Naive thymus-derived CD8-positive, alpha-beta T cell (primary cell): ENCODE measurements around the gene CALCOCO1. TPM values are rescaled to one million over a fixed set of nuclear protein-coding genes. Genes with fewer than 3 reads are reported as not detected.
"Not testable (repeated sequence)": the region's sequence is repeated elsewhere in the genome, so short reads cannot be mapped to it uniquely, and the experiment has no call there.

Source experiments
- ATAC-seq, 2 donors: fragments of 150-1000 bp; cut with Tn5 transposase in 1 of 2; sonication (Bioruptor Pico), chemical (Tn5 transposase) in 1 of 2; 1 replicate in 1 of 2; 2 replicates in 1 of 2; pipeline ENCODE4 v1.10.0; 2021; ENCODE audit warnings: mild to moderate bottlenecking in 2 of 2, moderate library complexity in 2 of 2
- POLR2A ChIA-PET: fragments of 350-600 bp; sonication (Branson Sonifier 250); formaldehyde crosslinking; loops from one replicate; lab custom pipeline; 2021; ENCODE audit warnings: antibody characterized with exemption; lab: Charles Lee
- DNase-seq, 10 donors: peaks; one replicate each; pipeline versions ENCODE4 v3.0.0 to v3.0.0-alpha.2; 2020 to 2022
- H3K27ac Mint-ChIP-seq, 10 donors: one replicate each; pipeline ENCODE4 v1.8.0; 2020 to 2022; ENCODE audit warnings: mild to moderate bottlenecking in 10 of 10, mixed read lengths in 10 of 10, moderate library complexity in 4 of 10, inconsistent platforms in 1 of 10
- H3K27me3 Mint-ChIP-seq, 5 donors: one replicate each; pipeline ENCODE4 v1.8.0; 2021 to 2022; ENCODE audit warnings: mixed read lengths in 5 of 5
- H3K36me3 Mint-ChIP-seq, 3 donors: one replicate each; pipeline ENCODE4 v1.8.0; 2020 to 2022; ENCODE audit warnings: mixed read lengths in 3 of 3, mild to moderate bottlenecking in 2 of 3, inconsistent platforms in 1 of 3
- H3K4me1 Mint-ChIP-seq, 4 donors: one replicate each; pipeline ENCODE4 v1.8.0; 2021 to 2022; ENCODE audit warnings: mixed read lengths in 4 of 4
- H3K4me3 Mint-ChIP-seq, 10 donors: one replicate each; pipeline ENCODE4 v1.8.0; 2020 to 2022; ENCODE audit warnings: mild to moderate bottlenecking in 10 of 10, mixed read lengths in 10 of 10, moderate library complexity in 6 of 10, inconsistent platforms in 1 of 10
- H3K9me3 Mint-ChIP-seq, 9 donors: one replicate each; pipeline ENCODE4 v1.8.0; 2020 to 2022; ENCODE audit warnings: mixed read lengths in 9 of 9, mild to moderate bottlenecking in 3 of 9, inconsistent platforms in 1 of 9, moderate library complexity in 1 of 9
- polyA plus RNA-seq, 3 donors: library from polyadenylated mRNA; unstranded; fragments of 300-500 nt; fragmentation: Illumina TruSeq; gene quantifications; one replicate each; pipeline ENCODE4 v1.2.3, GENCODE V29; 2021
- total RNA-seq, 8 experiments: library from RNA in 2 of 8; stranded (reverse) in 2 of 8; gene quantifications; one replicate each; pipeline ENCODE4 v1.2.3 and lab custom pipeline; 2021 to 2026

CALCOCO1 gene
- total and polyA plus RNA-seq, 5 experiments from 2014 or later = 52.3 to 168 (median 55.5) TPM

DNA sequence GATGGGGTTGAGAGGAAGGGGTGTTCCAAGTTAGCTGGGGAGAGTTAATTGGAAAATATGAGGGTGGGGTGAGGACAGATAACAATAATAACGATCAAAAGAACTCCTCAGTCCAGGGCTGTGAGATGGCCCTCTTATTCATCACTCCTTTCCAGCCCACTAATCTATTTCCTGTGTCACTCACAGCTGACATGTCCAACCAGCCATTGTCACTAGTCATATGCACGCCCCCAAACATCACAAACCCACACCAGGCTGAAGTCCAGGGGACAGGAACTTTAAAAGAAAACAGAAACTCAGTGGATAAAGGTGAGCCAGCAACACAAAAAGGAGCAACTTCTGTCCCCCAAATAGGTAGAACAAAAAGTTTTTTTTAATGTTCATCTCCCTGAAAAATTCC is 911 bp downstream of the CALCOCO1 start:
- H3K36me3 Mint-ChIP-seq = peaks cover 0 to 36% (median 14%) of the 10 kb centered on the region in 3 donors
- POLR2A ChIA-PET = interaction anchor here (0.6 to 3.2 kb wide), 5 partner anchors 17 to 402 kb away, joined by 3 to 9 read pairs (median 7); partner anchors contain the start of gene CISTR
- H3K4me3 Mint-ChIP-seq = peak overlapping the region; percentile 87 to 99 (median 94)
- H3K27ac Mint-ChIP-seq = peak overlapping the region in 6 of 10 donors; percentile 13 to 95 (median 84)
- no peak for DNase-seq
- no peaks in the 10 kb centered on the region for H3K9me3 Mint-ChIP-seq
- H3K4me1 Mint-ChIP-seq = peaks cover 17 to 40% (median 26%) of the 10 kb centered on the region in 4 donors
- H3K27me3 Mint-ChIP-seq = peaks cover 0 to under 1% (median 0%) of the 10 kb centered on the region in 5 donors
- ATAC-seq = no peak

DNA sequence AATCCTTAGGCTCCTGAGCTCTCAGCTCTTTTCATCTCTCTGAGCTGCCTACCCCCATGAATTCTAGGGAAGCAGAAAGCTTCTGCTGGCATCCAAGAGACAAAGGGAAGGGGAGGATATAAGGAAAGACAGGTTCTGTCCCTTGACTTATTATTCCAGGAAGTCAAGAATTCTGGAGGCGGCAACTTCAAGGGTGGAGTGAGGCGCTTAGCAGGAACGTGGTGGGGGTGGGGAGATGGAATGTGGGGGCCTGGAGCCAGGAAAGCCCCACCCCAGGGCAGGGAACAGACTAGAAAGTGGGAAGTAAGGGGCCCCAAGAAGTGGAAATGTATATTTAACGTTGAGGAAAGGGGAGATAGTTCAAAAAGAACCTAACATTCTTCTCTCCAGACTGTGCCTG is 1.4 kb downstream of the CALCOCO1 start:
- ATAC-seq (no peak), DNase-seq (no peak)
- no peaks in the 10 kb centered on the region for H3K27me3 Mint-ChIP-seq
- POLR2A ChIA-PET = no interaction called here
- peak overlapping the region in 2 of 10 donors; percentile 43 to 95 for H3K27ac Mint-ChIP-seq
- no peaks in the 10 kb centered on the region for H3K9me3 Mint-ChIP-seq
- peak overlapping the region; percentile 61 to 99 (median 94) for H3K4me3 Mint-ChIP-seq
- peaks cover 4 to 41% (median 18%) of the 10 kb centered on the region in 3 donors for H3K36me3 Mint-ChIP-seq
- peaks cover 17 to 40% (median 26%) of the 10 kb centered on the region in 4 donors for H3K4me1 Mint-ChIP-seq

GRCh38 chr12:53722450-53723041 is 4.7 kb downstream of the CALCOCO1 start:
- POLR2A ChIA-PET = interaction anchor here (0.9 kb wide), 1 partner anchor 14 kb away, joined by 3 read pairs; no protein-coding TSS in a partner anchor
- peaks cover 13 to 32% (median 20%) of the 10 kb centered on the region in 4 donors for H3K4me1 Mint-ChIP-seq
- H3K27me3 Mint-ChIP-seq = no peaks in the 10 kb centered on the region
- peaks cover 9 to 66% (median 33%) of the 10 kb centered on the region in 3 donors for H3K36me3 Mint-ChIP-seq
- H3K4me3 Mint-ChIP-seq = no peak overlapping the region
- no peak for ATAC-seq
- DNase-seq = no peak
- H3K27ac Mint-ChIP-seq = no peak overlapping the region
- no peaks in the 10 kb centered on the region for H3K9me3 Mint-ChIP-seq

- no peaks in the 10 kb centered on the region for H3K27me3 Mint-ChIP-seq
- no peak for DNase-seq
- no peak for ATAC-seq
- POLR2A ChIA-PET = no interaction called here
- peaks cover 4 to 16% (median 6%) of the 10 kb centered on the region in 4 donors for H3K4me1 Mint-ChIP-seq
- H3K9me3 Mint-ChIP-seq = no peaks in the 10 kb centered on the region
- H3K27ac Mint-ChIP-seq = no peak overlapping the region
- peaks cover 9 to 79% (median 39%) of the 10 kb centered on the region in 3 donors for H3K36me3 Mint-ChIP-seq
- no peak overlapping the region for H3K4me3 Mint-ChIP-seq
Observed at GRCh38 chr12:53720946-53721345, 6.3 kb downstream of the CALCOCO1 start.

- Mint-ChIP-seq H3K9me3 (no peaks in the 10 kb centered on the region), H3K27me3 (no peaks in the 10 kb centered on the region), H3K36me3 (peaks cover 9 to 85% (median 42%) of the 10 kb centered on the region in 3 donors), H3K27ac (peak overlapping the region in 1 of 10 donors; percentile 62), H3K4me3 (no peak overlapping the region), H3K4me1 (peaks cover 0 to 5% (median 0%) of the 10 kb centered on the region in 4 donors)
- POLR2A ChIA-PET = no interaction called here
- ATAC-seq = no peak
- no peak for DNase-seq
Observed at GRCh38 chr12:53719649-53720048, 7.6 kb downstream of the CALCOCO1 start.

DNA sequence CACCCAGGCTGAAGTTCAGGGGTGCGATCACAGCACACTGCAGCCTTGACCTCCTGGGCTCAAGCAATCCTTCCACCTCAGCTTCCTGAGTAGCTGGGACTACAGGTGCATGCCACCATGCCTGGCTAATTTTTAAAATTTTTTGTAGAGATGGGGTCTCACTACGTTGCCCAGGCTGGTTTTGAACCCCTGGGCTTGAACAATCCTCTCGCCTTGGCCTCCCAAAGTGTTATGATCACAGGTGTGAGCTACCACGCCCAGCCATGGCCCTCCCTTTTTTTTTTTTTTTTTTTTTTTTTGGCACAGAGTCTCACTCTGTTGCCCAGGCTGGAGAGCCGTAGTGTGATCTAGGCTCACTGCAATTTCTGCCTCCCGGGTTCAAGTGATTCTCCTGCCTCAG is 8.7 kb downstream of the CALCOCO1 start:
- H3K36me3 Mint-ChIP-seq = peaks cover 9 to 80% (median 43%) of the 10 kb centered on the region in 3 donors
- POLR2A ChIA-PET = interaction anchor here (0.6 to 0.7 kb wide), 2 partner anchors 20 to 491 kb away, joined by 4 to 6 read pairs; no protein-coding TSS in a partner anchor
- not testable (repeated sequence) for H3K4me1 Mint-ChIP-seq, H3K27ac Mint-ChIP-seq, H3K9me3 Mint-ChIP-seq, DNase-seq, ATAC-seq, H3K4me3 Mint-ChIP-seq, H3K27me3 Mint-ChIP-seq

DNA sequence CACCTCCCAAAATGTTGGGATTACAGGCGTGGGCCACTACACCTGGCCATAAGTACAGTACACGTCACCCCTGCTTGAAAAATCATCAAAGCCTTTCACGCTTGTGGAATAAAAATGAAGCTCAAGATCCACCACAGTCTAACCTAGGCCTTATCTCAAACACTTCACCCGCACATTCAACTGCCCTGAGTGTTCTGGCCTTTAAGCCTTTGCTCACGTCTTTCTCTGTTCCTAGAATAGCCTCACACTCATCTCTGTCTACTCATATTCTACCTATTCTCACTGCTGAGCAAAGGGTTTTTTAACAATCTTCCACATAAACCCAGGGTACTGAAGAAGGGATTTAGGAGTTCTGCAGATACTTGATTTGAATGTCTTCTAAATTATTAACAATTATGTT is 9.9 kb downstream of the CALCOCO1 start:
- Mint-ChIP-seq H3K4me1 (peaks cover 0 to 4% (median 0%) of the 10 kb centered on the region in 4 donors), H3K27me3 (no peaks in the 10 kb centered on the region), H3K4me3 (no peak overlapping the region), H3K36me3 (peaks cover 9 to 79% (median 37%) of the 10 kb centered on the region in 3 donors), H3K9me3 (no peaks in the 10 kb centered on the region), H3K27ac (peak overlapping the region in 1 of 10 donors; percentile 52)
- DNase-seq (no peak), ATAC-seq (no peak)
- POLR2A ChIA-PET = interaction anchor here (0.6 kb wide), 1 partner anchor 11 kb away, joined by 3 read pairs; no protein-coding TSS in a partner anchor

DNA sequence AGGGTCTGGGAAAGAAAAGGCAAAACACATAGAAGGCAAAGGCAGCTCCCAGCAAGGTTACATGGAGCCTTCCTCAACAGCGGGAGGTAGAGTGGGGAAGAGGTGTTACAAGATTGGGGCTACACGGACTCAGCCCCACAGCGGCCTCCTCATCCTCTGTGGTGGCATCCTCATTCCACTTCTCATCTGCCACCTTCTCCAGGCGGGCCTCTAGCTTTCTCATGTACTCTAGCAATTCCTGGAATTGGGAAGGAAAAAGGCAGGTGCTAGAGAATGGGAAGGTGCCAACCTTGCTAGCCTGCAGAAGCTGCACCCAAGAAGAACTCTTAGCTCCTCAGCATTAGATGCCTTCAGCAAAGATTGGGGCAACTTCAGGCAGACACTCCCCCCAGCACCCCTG is 13.2 kb downstream of the CALCOCO1 start:
- DNase-seq (no peak), ATAC-seq (no peak)
- Mint-ChIP-seq H3K36me3 (peaks cover 0 to 53% (median 12%) of the 10 kb centered on the region in 3 donors), H3K4me1 (peaks cover 0 to 4% (median 2%) of the 10 kb centered on the region in 4 donors), H3K4me3 (no peak overlapping the region), H3K27ac (no peak overlapping the region), H3K27me3 (no peaks in the 10 kb centered on the region), H3K9me3 (no peaks in the 10 kb centered on the region)
- POLR2A ChIA-PET = no interaction called here

DNA sequence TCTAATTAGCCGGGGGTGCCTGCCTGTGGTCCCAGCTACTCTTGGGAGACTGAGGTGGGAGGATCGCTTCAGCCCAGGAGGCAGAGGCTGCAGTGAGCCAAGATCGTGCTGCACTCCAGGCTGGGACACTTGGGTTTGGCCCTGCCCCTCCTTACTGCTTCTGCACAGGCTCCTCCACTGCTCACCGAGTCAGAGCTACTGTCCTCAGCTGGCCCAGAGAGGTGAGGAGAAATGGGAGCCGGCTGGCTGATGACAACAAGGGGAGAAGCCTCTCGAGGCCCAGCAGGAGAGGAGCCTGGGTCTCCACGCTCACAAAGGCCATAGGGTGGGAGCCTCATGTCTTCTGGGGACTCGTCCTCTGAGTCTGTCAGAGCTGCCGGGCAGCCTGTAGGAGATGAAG is 13.7 kb downstream of the CALCOCO1 start:
- Mint-ChIP-seq H3K4me3 (no peak overlapping the region), H3K27ac (peak overlapping the region in 1 of 10 donors; percentile 50), H3K4me1 (peaks cover 0 to 4% (median 2%) of the 10 kb centered on the region in 4 donors), H3K27me3 (no peaks in the 10 kb centered on the region), H3K36me3 (peaks cover 0 to 51% (median 12%) of the 10 kb centered on the region in 3 donors), H3K9me3 (no peaks in the 10 kb centered on the region)
- ATAC-seq (no peak), DNase-seq (no peak)
- POLR2A ChIA-PET = no interaction called here

GRCh38 chr12:53712059-53712643 is 15.1 kb downstream of the CALCOCO1 start:
- Mint-ChIP-seq H3K4me3 (no peak overlapping the region), H3K27me3 (peaks cover 0 to 4% (median 2%) of the 10 kb centered on the region in 5 donors), H3K36me3 (peaks cover 0 to 43% (median 12%) of the 10 kb centered on the region in 3 donors), H3K4me1 (peaks cover 0 to 6% (median 2%) of the 10 kb centered on the region in 4 donors), H3K9me3 (no peaks in the 10 kb centered on the region), H3K27ac (peak overlapping the region in 1 of 10 donors; percentile 63)
- DNase-seq (no peak), ATAC-seq (no peak)
- POLR2A ChIA-PET = no interaction called here

GRCh38 chr12:53710091-53710490 is 17.2 kb downstream of the CALCOCO1 start:
- no peaks in the 10 kb centered on the region for H3K9me3 Mint-ChIP-seq
- no peak for DNase-seq
- no peak for ATAC-seq
- POLR2A ChIA-PET = interaction anchor here (0.5 kb wide), 1 partner anchor 514 kb away, joined by 3 read pairs; no protein-coding TSS in a partner anchor
- no peak overlapping the region for H3K4me3 Mint-ChIP-seq
- H3K27me3 Mint-ChIP-seq = peaks cover 8 to 16% (median 12%) of the 10 kb centered on the region in 5 donors
- peaks cover 0 to 6% (median 2%) of the 10 kb centered on the region in 4 donors for H3K4me1 Mint-ChIP-seq
- H3K36me3 Mint-ChIP-seq = peaks cover 0 to 29% (median 6%) of the 10 kb centered on the region in 3 donors
- peak overlapping the region in 1 of 10 donors; percentile 16 for H3K27ac Mint-ChIP-seq

GRCh38 chr12:53709671-53710070 is 17.6 kb downstream of the CALCOCO1 start:
- H3K27ac Mint-ChIP-seq = no peak overlapping the region
- no peak overlapping the region for H3K4me3 Mint-ChIP-seq
- POLR2A ChIA-PET = interaction anchor here (0.5 kb wide), 1 partner anchor 514 kb away, joined by 3 read pairs; no protein-coding TSS in a partner anchor
- no peak for DNase-seq
- ATAC-seq = no peak
- H3K4me1 Mint-ChIP-seq = peaks cover 0 to 6% (median 2%) of the 10 kb centered on the region in 4 donors
- H3K9me3 Mint-ChIP-seq = no peaks in the 10 kb centered on the region
- H3K36me3 Mint-ChIP-seq = peaks cover 0 to 25% (median 2%) of the 10 kb centered on the region in 3 donors
- peaks cover 9 to 20% (median 14%) of the 10 kb centered on the region in 5 donors for H3K27me3 Mint-ChIP-seq
